Upper lobe of right lung (tissue), 1 donor: ENCODE data around the gene CLCN5. TPM values are rescaled to one million over a fixed set of nuclear protein-coding genes. Genes with fewer than 3 reads are reported as not detected.

Experiments used
- ATAC-seq: fragments of 200-7000 bp; cut with Tn5 transposase; one replicate; pipeline ENCODE4 v1.9.1; 2020; ENCODE audit warnings: mild to moderate bottlenecking, moderate library complexity
- DNase-seq: peaks from one replicate; pipeline ENCODE4 v3.0.0-alpha.2; 2020
- H3K27ac ChIP-seq: fragments of 200-600 bp; one replicate; pipeline ENCODE4 v1.8.0; 2022
- H3K27me3 ChIP-seq: fragments of 200-600 bp; one replicate; pipeline ENCODE4 v1.8.0; 2022; ENCODE audit warnings: mild to moderate bottlenecking
- H3K36me3 ChIP-seq: fragments of 200-600 bp; one replicate; pipeline ENCODE4 v1.8.0; 2022
- H3K4me1 ChIP-seq: fragments of 200-600 bp; one replicate; pipeline ENCODE4 v1.8.0; 2022
- H3K4me3 ChIP-seq: fragments of 200-600 bp; one replicate; pipeline ENCODE4 v1.8.0; 2022; ENCODE audit warnings: mild to moderate bottlenecking
- H3K9me3 ChIP-seq: fragments of 200-600 bp; one replicate; pipeline ENCODE4 v1.8.0; 2022
- CTCF ChIP-seq: fragments of 200-600 bp; IDR thresholded peaks from one replicate; pipeline ENCODE4 v1.8.0; 2022; ENCODE audit warnings: antibody characterized with exemption
- intact Hi-C: fragments of 100-400 bp; cut with DNase I; formaldehyde crosslinking; loops from one replicate; pipeline ENCODE4 v1.11.0; 2022
- total RNA-seq: library from RNA; stranded (reverse); fragmentation: NEBNext Ultra II Directional; extraction: Animal tissue kit (Norgen Biotek cat#: 25700); gene quantifications from one replicate; pipeline ENCODE4 v1.2.1, GENCODE V29; 2021
- donor health status: DM: no; HTN: yes; CAD: no; lungs with severe emphysema.

The CLCN5 gene
- total RNA-seq, 1 donor from 2014 or later: 12.2 TPM

GRCh38 chrX:50081282-50081889 lies 159.0 kb downstream of the CLCN5 start:
- Histone ChIP-seq H3K36me3 (no peaks in the 10 kb centered on the region), H3K27me3 (no peaks in the 10 kb centered on the region), H3K4me3 (no peak overlapping the region), H3K4me1 (no peaks in the 10 kb centered on the region), H3K27ac (no peak overlapping the region), H3K9me3 (no peaks in the 10 kb centered on the region)
- TF ChIP-seq CTCF: peak; percentile 31
- peak; percentile 86 for ATAC-seq
- peak; percentile 69 for DNase-seq
- intact Hi-C loops: no loop called here

DNA sequence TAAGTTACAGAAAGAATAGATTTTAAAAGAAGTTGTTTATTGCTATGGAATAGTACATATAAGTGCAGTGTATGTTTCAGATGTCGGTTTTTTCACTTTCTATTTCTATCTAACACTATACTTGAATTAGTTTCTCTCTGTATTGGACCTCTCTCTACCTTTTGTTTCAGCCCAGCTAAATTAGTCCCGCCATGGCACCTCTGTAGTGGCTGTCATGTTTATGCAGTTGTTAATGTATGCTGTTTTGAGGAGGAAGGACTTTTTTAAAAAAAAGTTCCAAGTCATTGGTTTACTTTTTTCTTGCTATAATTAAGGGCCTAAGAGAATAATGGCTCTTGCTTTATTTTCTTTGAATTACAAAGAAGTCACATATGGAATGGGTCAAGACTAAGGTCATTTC lies 160.3 kb downstream of the CLCN5 start:
- Histone ChIP-seq H3K4me3 (no peak overlapping the region), H3K36me3 (no peaks in the 10 kb centered on the region), H3K9me3 (no peaks in the 10 kb centered on the region), H3K27me3 (no peaks in the 10 kb centered on the region), H3K4me1 (no peaks in the 10 kb centered on the region), H3K27ac (no peak overlapping the region)
- DNase-seq (no peak), ATAC-seq (no peak)
- TF ChIP-seq CTCF: no peak
- intact Hi-C loops: no loop called here

GRCh38 chrX:50088645-50089044 lies 166.2 kb downstream of the CLCN5 start:
- TF ChIP-seq CTCF: no peak
- ATAC-seq: peak; percentile 58
- intact Hi-C loops: no loop called here

GRCh38 chrX:50093625-50094024 lies 171.2 kb downstream of the CLCN5 start:
- no peaks in the 10 kb centered on the region for H3K9me3 ChIP-seq
- no peak overlapping the region for H3K4me3 ChIP-seq
- ATAC-seq: no peak
- H3K27me3 ChIP-seq: no peaks in the 10 kb centered on the region
- TF ChIP-seq CTCF: no peak
- no peak for DNase-seq
- no peak overlapping the region for H3K27ac ChIP-seq
- intact Hi-C loops: no loop called here
- no peaks in the 10 kb centered on the region for H3K36me3 ChIP-seq
- no peaks in the 10 kb centered on the region for H3K4me1 ChIP-seq

More at GRCh38 chrX:50088645-50089044, 166.2 kb downstream of the CLCN5 start:
- H3K27ac ChIP-seq: no peak overlapping the region
- H3K4me3 ChIP-seq: no peak overlapping the region
- H3K36me3 ChIP-seq: no peaks in the 10 kb centered on the region
- H3K4me1 ChIP-seq: no peaks in the 10 kb centered on the region
- no peaks in the 10 kb centered on the region for H3K27me3 ChIP-seq
- peak; percentile 62 for DNase-seq
- H3K9me3 ChIP-seq: no peaks in the 10 kb centered on the region

DNA sequence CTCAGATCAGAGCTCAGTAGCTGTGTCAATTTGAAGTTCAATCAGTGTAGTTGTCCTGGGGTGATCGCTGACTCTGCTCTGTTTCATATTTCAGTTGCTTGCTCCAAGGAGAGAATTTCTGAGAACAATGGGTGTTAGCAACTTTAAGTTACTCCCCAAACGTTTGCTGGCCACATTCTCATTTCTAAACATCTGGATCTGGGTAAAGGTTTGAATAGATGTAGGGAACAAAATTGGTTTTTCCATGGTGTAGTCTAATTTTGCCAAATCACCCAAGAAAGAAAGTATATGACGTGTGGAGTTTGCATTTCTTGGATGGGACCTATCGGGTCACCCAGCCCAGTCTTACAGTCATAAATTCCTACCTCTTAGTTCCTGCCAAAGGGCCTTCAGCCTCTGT lies 174.7 kb downstream of the CLCN5 start:
- no peak overlapping the region for H3K4me3 ChIP-seq
- no peak for TF ChIP-seq CTCF
- ATAC-seq (no peak), DNase-seq (no peak)
- intact Hi-C loops: no loop called here
- no peaks in the 10 kb centered on the region for H3K4me1 ChIP-seq
- H3K27ac ChIP-seq: no peak overlapping the region
- no peaks in the 10 kb centered on the region for H3K9me3 ChIP-seq
- no peaks in the 10 kb centered on the region for H3K27me3 ChIP-seq
- H3K36me3 ChIP-seq: no peaks in the 10 kb centered on the region

GRCh38 chrX:50098241-50098640 lies 175.8 kb downstream of the CLCN5 start:
- DNase-seq (no peak), ATAC-seq (no peak)
- intact Hi-C loops: no loop called here
- no peak for TF ChIP-seq CTCF
- Histone ChIP-seq H3K4me1 (no peaks in the 10 kb centered on the region), H3K36me3 (no peaks in the 10 kb centered on the region), H3K9me3 (no peaks in the 10 kb centered on the region), H3K27ac (no peak overlapping the region), H3K4me3 (no peak overlapping the region), H3K27me3 (no peaks in the 10 kb centered on the region)
